Omental fat pad (tissue), 4 donors: ENCODE results near the gene PARP8. TPM values are rescaled to one million over a fixed set of nuclear protein-coding genes. Genes with fewer than 3 reads are reported as not detected.
"Not testable (repeated sequence)": the region's sequence is repeated elsewhere in the genome, so short reads cannot be mapped to it uniquely, and the experiment has no call there.

Experiments used
- ATAC-seq: fragments of 150-250 bp; one replicate; pipeline ENCODE4 v1.9.1; 2016; ENCODE audit warnings: mild to moderate bottlenecking, moderate library complexity; ENCODE audit not compliant: low FRiP score
- DNase-seq: peaks from one replicate; pipeline ENCODE4 v3.0.0-alpha.2; 2019; ENCODE audit warnings: low spot score
- total RNA-seq, 4 donors: library from RNA; depleted of rRNA; stranded (reverse); fragments of >200 nt; gene quantifications; one replicate each; pipeline ENCODE4 v1.1.0, GENCODE V29; 2016
- TF ChIP-seq, protein P1 (sequence below), 3 donors: fragments of 450-650 bp; IDR thresholded peaks; one replicate each; pipeline ENCODE4 v1.5.1; 2016 to 2017; ENCODE audit warnings: antibody characterized with exemption in 3 of 3, mild to moderate bottlenecking in 3 of 3, moderate library complexity in 2 of 3

PARP8 gene
- total RNA-seq, 4 donors from 2014 or later = 28.9 to 38.1 (median 29.7) TPM

DNA sequence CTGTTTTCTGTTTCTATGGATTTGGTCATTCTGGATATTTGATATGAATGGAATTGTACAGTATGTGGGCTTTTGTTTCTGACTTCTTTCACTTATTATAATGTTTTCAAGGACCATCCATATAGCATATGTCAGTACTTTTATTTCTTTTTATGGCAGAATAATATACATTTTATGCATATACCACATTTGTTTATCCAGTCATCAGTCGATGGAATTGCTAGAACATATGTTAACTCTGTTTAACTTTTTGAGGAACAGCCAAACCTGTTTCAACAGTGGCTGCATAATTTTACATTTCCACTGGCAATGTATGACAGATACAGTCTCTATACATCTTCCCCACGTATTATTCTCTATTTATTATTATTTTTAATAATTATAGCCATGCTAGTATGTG is 131.6 kb downstream of the PARP8 start:
- TF ChIP-seq, protein P1, sequence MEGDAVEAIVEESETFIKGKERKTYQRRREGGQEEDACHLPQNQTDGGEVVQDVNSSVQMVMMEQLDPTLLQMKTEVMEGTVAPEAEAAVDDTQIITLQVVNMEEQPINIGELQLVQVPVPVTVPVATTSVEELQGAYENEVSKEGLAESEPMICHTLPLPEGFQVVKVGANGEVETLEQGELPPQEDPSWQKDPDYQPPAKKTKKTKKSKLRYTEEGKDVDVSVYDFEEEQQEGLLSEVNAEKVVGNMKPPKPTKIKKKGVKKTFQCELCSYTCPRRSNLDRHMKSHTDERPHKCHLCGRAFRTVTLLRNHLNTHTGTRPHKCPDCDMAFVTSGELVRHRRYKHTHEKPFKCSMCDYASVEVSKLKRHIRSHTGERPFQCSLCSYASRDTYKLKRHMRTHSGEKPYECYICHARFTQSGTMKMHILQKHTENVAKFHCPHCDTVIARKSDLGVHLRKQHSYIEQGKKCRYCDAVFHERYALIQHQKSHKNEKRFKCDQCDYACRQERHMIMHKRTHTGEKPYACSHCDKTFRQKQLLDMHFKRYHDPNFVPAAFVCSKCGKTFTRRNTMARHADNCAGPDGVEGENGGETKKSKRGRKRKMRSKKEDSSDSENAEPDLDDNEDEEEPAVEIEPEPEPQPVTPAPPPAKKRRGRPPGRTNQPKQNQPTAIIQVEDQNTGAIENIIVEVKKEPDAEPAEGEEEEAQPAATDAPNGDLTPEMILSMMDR (IDR thresholded peaks at IDR 0.05) = no peak
- DNase-seq (no peak), ATAC-seq (no peak)

DNA sequence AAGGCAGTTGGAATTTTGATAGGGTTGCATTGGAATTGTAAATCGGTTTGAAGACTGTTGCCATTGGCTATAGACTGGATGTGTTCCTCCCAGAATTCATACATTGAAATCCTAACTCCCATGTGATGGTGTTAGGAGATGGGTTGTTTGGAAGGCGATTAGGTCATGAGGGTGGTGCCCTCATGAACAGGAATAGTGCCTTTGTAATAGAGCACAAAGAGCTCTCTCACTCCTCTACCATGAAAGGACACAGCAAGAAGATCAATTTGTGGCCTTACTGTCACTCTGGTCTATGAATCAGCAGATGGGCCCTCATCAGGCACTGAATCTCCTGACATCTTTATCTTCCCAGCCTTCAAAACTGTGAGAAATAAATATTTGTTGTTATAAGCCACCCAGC is 133.2 kb downstream of the PARP8 start:
- TF ChIP-seq, protein P1 (IDR thresholded peaks at IDR 0.05) = no peak
- no peak for ATAC-seq
- DNase-seq = no peak

DNA sequence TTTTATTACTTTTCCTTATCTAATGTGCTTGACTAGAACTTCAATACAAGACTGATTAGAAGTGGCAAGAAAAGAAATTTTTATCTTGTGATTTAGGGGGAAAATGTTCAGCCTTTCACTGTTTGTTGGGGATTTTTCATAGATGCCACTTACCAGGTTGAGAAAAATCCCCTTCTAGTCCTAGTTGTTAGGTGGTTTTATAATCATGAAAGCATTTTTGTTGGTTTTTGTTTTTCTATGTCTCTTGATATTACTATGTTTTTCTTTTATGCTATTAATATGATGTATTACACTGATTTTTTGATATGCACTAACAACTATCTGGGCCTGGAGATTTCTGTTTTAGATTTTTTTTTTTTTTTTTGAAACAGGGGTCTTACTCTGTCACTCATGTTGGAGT is 134.0 kb downstream of the PARP8 start:
- TF ChIP-seq, protein P1 (IDR thresholded peaks at IDR 0.05) = no peak
- no peak for ATAC-seq
- no peak for DNase-seq

DNA sequence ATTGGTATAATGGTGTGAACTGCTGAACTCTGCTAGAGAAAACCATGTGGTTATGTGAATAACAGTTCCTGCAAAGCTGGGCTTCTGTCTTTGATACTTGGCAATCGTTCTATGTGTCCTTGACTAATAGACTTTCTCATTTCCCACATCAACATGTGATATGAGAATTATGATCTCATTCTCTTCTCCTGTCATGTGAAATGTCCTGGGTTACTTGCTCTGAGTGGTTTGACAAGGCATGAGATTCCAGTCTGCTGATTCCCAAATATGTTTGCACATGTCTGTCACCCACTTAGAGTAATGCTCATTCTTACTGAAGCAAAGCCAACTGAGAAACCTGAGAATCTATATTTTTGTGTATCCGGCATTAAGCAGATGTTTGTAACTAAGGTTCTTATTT is 141.2 kb downstream of the PARP8 start:
- ATAC-seq (no peak), DNase-seq (no peak)
- TF ChIP-seq, protein P1 (IDR thresholded peaks at IDR 0.05) = no peak

DNA sequence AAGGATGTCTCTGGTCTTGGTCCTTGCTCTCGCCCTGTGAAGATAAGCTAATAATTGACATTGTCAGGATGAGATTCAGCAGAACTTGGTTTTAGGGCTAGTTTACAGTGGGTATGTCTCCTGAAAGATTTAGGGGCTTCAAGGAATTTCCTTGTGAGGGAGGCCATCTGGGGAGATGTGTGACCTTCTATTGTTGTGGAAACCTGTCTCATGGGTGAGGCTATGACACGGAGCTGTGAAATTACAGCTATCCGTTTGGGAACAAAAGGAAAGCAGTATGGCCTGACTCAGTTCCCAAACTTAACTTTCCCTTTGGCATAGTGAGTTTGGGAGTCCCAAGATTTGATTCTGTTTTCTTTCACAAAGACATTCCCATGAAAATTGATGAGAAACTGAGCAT is 142.0 kb downstream of the PARP8 start:
- ATAC-seq = no peak
- TF ChIP-seq, protein P1 (IDR thresholded peaks at IDR 0.05) = no peak
- DNase-seq = no peak

DNA sequence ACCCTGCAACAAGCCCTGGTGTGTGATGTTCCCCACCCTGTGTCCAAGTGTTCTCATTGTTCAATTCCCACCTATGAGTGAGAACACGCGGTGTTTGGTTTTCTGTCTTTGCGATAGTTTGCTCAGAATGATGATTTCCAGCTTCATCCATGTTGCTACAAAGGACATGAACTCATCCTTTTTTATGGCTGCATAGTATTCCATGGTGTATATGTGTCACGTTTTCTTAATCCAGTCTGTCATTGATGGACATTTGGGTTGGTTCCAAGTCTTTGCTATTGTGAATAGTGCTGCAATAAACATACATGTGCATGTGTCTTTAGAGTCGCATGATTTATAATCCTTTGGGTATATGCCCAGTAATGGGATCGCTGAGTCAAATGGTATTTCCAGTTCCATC is 145.3 kb downstream of the PARP8 start:
- not testable (repeated sequence) for ATAC-seq

DNA sequence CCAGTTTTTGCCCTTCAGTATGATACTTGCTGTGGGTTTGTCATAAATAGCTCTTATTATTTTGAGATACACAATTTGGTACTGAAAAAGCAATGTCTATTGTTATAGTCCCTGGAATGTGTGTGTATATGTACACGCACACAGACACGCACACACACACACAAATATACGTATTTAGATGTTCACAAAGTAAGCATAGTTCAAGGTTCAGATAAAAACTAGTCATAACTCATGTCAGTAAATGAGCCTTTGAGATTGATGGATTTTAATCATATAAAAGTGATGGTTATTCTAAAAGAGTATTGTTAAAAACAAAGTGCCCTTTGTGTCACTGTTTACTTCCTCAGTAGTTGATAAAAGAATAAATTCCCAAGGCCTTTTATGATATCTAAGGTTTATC is 147.3 kb downstream of the PARP8 start:
- TF ChIP-seq, protein P1 (IDR thresholded peaks at IDR 0.05) = no peak
- DNase-seq (no peak), ATAC-seq (no peak)

More for the DNA sequence above, 145.3 kb downstream of the PARP8 start:
- not testable (repeated sequence) for DNase-seq

DNA sequence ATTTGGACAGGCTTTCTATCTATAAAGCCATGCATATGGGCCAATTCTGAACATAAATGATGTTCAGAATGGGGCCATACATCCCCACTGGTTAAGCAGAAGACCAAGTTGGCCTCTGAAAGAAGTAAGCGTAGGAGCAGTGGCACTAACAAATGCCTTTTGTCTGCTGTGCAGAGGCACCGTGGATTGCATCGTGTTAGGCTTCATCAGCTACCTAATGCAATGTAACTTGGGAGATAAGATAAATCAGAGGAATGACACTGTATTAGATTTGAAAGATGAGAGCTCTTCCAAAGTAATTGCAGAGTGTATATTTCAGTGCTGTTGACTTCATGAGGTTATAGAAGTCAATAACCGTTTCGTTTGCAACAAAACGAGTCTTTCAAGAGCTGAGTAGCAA is 148.1 kb downstream of the PARP8 start:
- TF ChIP-seq, protein P1 (IDR thresholded peaks at IDR 0.05) = no peak
- DNase-seq = no peak
- no peak for ATAC-seq
